ENCODE results near the gene PPM1M.
A peak's percentile ranks its signal among the peaks of the same experiment; 100 is the strongest.
"Not testable (repeated sequence)": the region's sequence is repeated elsewhere in the genome, so short reads cannot be mapped to it uniquely, and the experiment has no call there.

PPM1M gene

DNA sequence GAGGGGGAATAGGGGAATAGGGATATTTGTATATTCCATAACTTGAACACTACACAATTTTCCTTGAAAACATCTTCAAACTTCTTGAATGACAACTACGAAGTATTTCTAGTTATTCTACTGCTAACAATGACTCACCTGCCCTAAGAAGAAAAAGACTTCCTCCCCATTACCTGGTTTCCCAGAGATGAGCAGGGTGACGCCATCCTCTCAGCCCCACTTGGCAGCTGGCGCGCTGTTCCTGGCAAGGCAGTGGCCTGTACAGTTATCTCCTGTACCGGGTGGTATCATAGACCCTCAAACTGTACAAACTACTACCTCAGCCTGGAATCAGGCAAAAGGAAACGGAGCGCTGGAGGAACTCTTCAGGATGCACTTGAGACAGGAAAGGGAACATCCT lies 22.5 kb downstream of the PPM1M start:
- H3K27ac ChIP-seq, result no peak overlapping the region
- TF ChIP-seq, protein P1, sequence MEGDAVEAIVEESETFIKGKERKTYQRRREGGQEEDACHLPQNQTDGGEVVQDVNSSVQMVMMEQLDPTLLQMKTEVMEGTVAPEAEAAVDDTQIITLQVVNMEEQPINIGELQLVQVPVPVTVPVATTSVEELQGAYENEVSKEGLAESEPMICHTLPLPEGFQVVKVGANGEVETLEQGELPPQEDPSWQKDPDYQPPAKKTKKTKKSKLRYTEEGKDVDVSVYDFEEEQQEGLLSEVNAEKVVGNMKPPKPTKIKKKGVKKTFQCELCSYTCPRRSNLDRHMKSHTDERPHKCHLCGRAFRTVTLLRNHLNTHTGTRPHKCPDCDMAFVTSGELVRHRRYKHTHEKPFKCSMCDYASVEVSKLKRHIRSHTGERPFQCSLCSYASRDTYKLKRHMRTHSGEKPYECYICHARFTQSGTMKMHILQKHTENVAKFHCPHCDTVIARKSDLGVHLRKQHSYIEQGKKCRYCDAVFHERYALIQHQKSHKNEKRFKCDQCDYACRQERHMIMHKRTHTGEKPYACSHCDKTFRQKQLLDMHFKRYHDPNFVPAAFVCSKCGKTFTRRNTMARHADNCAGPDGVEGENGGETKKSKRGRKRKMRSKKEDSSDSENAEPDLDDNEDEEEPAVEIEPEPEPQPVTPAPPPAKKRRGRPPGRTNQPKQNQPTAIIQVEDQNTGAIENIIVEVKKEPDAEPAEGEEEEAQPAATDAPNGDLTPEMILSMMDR (IDR thresholded peaks at IDR 0.05), result no peak
- DNase-seq (ENCODE audit: low spot score), result no peak
- no peak overlapping the region for H3K4me3 ChIP-seq

DNA sequence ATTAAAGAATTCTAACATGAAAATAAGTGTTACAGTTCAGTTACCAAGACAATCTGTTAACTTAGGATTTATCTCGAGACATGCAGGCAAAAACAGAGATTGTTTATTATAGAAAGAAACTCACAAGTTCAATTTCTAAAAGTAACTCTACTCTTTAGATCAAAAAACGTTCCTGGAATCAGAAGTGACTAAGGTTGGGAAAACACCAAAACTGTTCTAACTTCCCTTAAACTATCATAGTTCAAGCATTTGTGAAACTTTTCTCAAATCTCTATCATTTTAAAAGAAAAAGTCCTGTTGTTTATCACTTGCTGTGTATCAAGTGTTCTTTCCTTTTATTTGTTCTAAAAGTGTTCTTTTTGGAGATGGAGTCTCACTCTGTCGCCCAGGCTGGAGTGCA lies 24.2 kb downstream of the PPM1M start:
- Histone ChIP-seq H3K4me3 (no peak overlapping the region), H3K27ac (peak overlapping the region; percentile 27 to 33)
- no peak for DNase-seq (ENCODE audit: low spot score)
- TF ChIP-seq, protein P1 (IDR thresholded peaks at IDR 0.05), result no peak

GRCh38 chr3:52270252-52270754 lies 24.7 kb downstream of the PPM1M start:
- DNase-seq (ENCODE audit: low spot score), result no peak
- Histone ChIP-seq H3K4me3 (no peak overlapping the region), H3K27ac (peak overlapping the region; percentile 27 to 33)
- TF ChIP-seq, protein P1 (IDR thresholded peaks at IDR 0.05), result no peak

DNA sequence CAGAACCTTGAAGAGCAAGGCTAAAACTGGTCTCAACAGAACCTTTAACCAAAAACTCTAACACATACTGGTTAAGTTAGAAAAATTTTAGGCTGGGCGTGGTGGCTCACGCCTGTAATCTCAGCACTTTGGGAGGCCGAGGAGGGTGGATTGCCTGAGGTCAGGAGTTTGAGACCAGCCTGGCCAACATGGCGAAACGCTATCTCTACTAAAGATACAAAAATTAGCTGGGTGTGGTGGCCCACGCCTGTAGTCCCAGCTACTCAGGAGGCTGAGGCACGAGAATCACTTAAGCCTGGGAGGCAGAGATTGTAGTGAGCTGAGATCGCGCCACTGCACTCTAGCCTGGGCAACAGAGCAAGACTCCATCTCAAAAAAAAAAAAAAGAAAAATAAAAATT lies 26.6 kb downstream of the PPM1M start:
- H3K27ac ChIP-seq, result peak overlapping the region in 1 of 2 donors; percentile 2
- peak overlapping the region; percentile 33 for H3K4me3 ChIP-seq
- DNase-seq (ENCODE audit: low spot score), result not testable (repeated sequence)

DNA sequence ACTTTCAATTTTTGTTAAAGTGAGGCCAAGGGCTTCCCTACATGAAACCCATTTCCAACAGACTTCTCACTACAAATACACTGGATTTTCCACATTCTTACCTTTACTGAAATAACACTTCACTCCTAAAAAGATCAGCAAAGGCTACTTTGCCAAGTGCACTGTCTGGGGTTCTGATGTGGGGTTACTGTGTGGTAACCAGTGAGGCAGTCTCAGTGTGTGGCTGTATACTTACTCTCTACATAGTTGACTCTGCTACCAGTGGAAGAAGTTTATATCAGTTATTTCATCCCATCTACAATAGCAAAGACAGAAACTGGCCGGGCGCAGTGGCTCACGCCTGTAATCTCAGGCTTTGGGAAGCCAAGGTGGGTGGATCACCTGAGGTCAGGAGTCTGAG lies 27.3 kb downstream of the PPM1M start:
- H3K4me3 ChIP-seq, result no peak overlapping the region
- TF ChIP-seq, protein P1 (IDR thresholded peaks at IDR 0.05), result no peak
- DNase-seq (ENCODE audit: low spot score), result no peak
- H3K27ac ChIP-seq, result no peak overlapping the region

- H3K27ac ChIP-seq; DNase-seq (ENCODE audit: low spot score); H3K4me3 ChIP-seq: not testable (repeated sequence)
These were observed 29.2 kb downstream of the PPM1M start for GRCh38 chr3:52274781-52275180.

DNA sequence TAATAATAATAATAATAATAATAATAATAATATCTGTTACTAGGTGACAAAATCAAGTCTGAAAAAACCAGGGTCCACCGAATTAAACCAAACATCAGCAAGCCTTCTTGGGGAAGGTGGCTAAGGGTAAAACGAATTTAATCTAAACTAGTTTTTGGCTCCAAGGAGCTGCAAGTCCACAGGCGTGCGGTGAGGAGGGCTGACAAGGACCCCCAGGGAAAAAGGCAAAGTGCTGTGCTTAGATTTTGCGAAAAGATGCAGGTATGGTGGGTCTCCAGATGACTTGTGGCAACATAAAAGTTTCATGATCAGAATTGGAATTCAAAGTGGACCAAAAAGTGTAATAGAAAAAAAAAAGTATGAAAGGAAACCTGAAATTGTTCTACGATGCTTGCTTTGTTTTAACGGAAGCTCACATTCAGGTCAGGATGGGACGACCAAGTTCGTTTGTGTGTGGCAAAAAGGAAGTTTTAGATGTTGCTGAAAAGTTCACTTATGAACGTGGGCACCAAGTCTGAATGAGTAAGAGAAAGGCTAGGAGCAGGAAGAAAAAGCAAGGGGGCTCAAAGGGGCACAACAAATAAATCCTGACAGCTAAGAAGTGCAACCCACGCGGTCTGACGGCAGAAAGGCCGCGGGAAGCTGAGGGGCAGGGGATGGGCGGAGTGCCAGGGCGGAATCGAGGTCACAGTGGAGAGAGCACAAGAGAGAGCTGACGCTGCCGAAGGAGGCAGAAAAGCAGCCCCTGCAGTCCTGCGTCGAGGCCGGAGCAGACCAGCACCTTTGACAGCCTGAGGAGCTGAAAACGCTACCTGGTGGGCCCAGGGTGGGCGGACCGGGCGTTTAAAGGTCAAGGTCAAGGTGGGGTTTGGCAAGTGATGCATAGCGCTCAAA lies 31.8 kb downstream of the PPM1M start:
- TF ChIP-seq, protein P1 (IDR thresholded peaks at IDR 0.05), result no peak
- Histone ChIP-seq H3K4me3 (peak overlapping the region; percentile 93), H3K27ac (peak overlapping the region; percentile 92 to 100)
- DNase-seq (ENCODE audit: low spot score), result peak; percentile 86

DNA sequence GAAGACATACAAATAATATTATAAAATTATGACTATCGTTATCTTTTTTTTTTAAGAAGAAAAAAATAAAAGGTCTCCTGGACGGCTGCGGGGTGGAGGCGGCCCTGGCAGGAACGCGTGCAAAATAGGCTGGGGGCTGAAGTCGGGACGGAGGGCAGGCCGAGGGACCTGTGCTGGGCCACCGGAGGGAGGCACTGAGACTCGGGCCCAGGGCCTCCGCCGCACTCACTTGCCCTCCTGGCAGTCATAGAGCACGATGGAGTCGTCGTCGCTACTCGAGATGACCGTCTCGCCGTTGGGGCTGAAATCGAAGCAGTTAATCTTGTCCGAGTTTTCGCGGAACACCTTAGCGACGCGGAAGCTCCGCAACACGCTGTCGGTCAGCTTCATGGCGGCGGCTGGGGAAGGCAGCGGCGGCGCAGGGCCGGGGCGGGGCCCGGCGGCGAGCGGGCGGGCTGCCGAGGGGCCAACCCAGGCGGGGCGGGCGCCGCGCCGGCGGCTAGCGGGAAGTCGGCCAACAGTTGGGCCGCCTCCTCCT lies 32.5 kb downstream of the PPM1M start:
- TF ChIP-seq, protein P1 (IDR thresholded peaks at IDR 0.05), result peak; percentile 26
- DNase-seq (ENCODE audit: low spot score), result peak; percentile 84
- peak overlapping the region; percentile 92 to 100 for H3K27ac ChIP-seq

More for the DNA sequence above, 32.5 kb downstream of the PPM1M start:
- H3K4me3 ChIP-seq, result peak overlapping the region; percentile 93
